OCI-LY7 (cell line): ENCODE measurements around the gene LRP5.
"Not testable (repeated sequence)": the region's sequence is repeated elsewhere in the genome, so short reads cannot be mapped to it uniquely, and the experiment has no call there.

Experiments
- EZH2phosphoT487 ChIP-seq: fragments of 200-600 bp; sonication (generic); IDR thresholded peaks from 2 replicates; pipeline ENCODE4 v1.6.1; 2018; ENCODE audit warnings: low read depth, borderline replicate concordance, mild to moderate bottlenecking, mixed run types, antibody characterized with exemption, low read length, moderate library complexity, mixed read lengths
- TF ChIP-seq, protein P1 (sequence below): fragments of 200-600 bp; sonication (generic); conservative IDR thresholded peaks from 2 replicates; pipeline ENCODE4 v1.5.1; 2014; ENCODE audit warnings: mild to moderate bottlenecking, antibody characterized with exemption, low read length, moderate library complexity, mixed read lengths

DNA sequence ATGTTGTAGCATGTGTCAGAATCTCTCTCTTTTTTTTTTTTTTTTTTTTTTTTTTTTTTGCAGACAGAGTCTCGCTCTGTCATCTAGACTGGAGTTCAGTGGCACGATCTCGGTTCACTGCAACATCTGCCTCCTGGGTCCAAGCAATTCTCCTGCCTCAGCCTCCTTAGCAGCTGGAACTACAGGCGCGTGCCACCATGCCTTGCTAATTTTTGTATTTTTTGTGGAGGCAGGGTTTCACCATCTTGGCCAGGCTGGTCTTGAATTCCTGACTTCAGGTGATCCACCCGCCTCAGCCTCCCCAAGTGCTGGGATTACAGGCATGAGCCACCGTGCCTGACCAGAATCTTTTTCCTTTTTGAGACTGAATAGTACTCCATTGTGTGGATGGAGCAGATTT is 32.4 kb downstream of the LRP5 start:
- TF ChIP-seq, protein P1, sequence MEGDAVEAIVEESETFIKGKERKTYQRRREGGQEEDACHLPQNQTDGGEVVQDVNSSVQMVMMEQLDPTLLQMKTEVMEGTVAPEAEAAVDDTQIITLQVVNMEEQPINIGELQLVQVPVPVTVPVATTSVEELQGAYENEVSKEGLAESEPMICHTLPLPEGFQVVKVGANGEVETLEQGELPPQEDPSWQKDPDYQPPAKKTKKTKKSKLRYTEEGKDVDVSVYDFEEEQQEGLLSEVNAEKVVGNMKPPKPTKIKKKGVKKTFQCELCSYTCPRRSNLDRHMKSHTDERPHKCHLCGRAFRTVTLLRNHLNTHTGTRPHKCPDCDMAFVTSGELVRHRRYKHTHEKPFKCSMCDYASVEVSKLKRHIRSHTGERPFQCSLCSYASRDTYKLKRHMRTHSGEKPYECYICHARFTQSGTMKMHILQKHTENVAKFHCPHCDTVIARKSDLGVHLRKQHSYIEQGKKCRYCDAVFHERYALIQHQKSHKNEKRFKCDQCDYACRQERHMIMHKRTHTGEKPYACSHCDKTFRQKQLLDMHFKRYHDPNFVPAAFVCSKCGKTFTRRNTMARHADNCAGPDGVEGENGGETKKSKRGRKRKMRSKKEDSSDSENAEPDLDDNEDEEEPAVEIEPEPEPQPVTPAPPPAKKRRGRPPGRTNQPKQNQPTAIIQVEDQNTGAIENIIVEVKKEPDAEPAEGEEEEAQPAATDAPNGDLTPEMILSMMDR: not testable (repeated sequence)
- not testable (repeated sequence) for TF ChIP-seq EZH2phosphoT487
